Astrocyte (in vitro differentiated cells and primary cell): ENCODE measurements around the gene SLC52A3. TPM values are rescaled to one million over a fixed set of nuclear protein-coding genes. Genes with fewer than 3 reads are reported as not detected.

Experiments used
- DNase-seq: peaks from one replicate; pipeline ENCODE4 v3.0.0-alpha.2; 2010; ENCODE audit warnings: low read depth
- FAIRE-seq: peaks from 2 replicates; lab custom pipeline; 2011; peaks lifted over from hg19 to GRCh38; lab: Jason Lieb, UNC
- H2AFZ ChIP-seq: 2 replicates; pipeline ENCODE4 v1.6.0; 2012; ENCODE audit warnings: low read depth, low read length, inconsistent platforms
- H3K27ac ChIP-seq: 2 replicates; pipeline ENCODE4 v1.5.1; 2011; ENCODE audit warnings: low read depth, low read length, inconsistent platforms
- H3K27me3 ChIP-seq: 2 replicates; pipeline ENCODE4 v1.6.0; 2011; ENCODE audit warnings: low read length, inconsistent platforms; ENCODE audit not compliant: insufficient read depth
- H3K36me3 ChIP-seq: 2 replicates; pipeline ENCODE4 v1.5.1; 2011; ENCODE audit warnings: low read length, inconsistent platforms; ENCODE audit not compliant: insufficient read depth
- H3K4me1 ChIP-seq: 2 replicates; pipeline ENCODE4 v1.5.1; 2011; ENCODE audit warnings: low read length, inconsistent platforms; ENCODE audit not compliant: insufficient read depth
- H3K4me2 ChIP-seq: 2 replicates; pipeline ENCODE4 v1.6.0; 2012; ENCODE audit warnings: low read length, inconsistent platforms
- H3K4me3 ChIP-seq: 2 replicates; pipeline ENCODE4 v1.5.1; 2011; ENCODE audit warnings: low read depth, mild to moderate bottlenecking, low read length, inconsistent platforms; ENCODE audit not compliant: insufficient read depth
- H3K79me2 ChIP-seq: 2 replicates; pipeline ENCODE4 v1.6.0; 2012; ENCODE audit warnings: mild to moderate bottlenecking, low read length, inconsistent platforms; ENCODE audit not compliant: insufficient read depth
- H3K9ac ChIP-seq: 2 replicates; pipeline ENCODE4 v1.6.0; 2012; ENCODE audit warnings: mild to moderate bottlenecking, low read length, inconsistent platforms
- H3K9me3 ChIP-seq: 2 replicates; pipeline ENCODE4 v1.5.1; 2012; ENCODE audit warnings: low read depth, mild to moderate bottlenecking, low read length, inconsistent platforms; ENCODE audit not compliant: insufficient read depth
- H4K20me1 ChIP-seq: 2 replicates; pipeline ENCODE4 v1.6.0; 2012; ENCODE audit warnings: low read length, inconsistent platforms; ENCODE audit not compliant: insufficient read depth
- H3K27ac Mint-ChIP-seq: one replicate; pipeline ENCODE4 v1.8.0; 2021; ENCODE audit warnings: mild to moderate bottlenecking, mixed read lengths; ENCODE audit not compliant: unreplicated experiment
- H3K27me3 Mint-ChIP-seq: one replicate; pipeline ENCODE4 v1.8.0; 2021; ENCODE audit warnings: low read depth, mixed read lengths; ENCODE audit not compliant: unreplicated experiment
- H3K36me3 Mint-ChIP-seq: one replicate; pipeline ENCODE4 v1.8.0; 2021; ENCODE audit warnings: low read depth, mixed read lengths; ENCODE audit not compliant: unreplicated experiment
- H3K4me1 Mint-ChIP-seq: one replicate; pipeline ENCODE4 v1.8.0; 2021; ENCODE audit warnings: low read depth, mixed read lengths; ENCODE audit not compliant: unreplicated experiment
- H3K4me3 Mint-ChIP-seq: one replicate; pipeline ENCODE4 v1.8.0; 2021; ENCODE audit warnings: mild to moderate bottlenecking, moderate library complexity, mixed read lengths; ENCODE audit not compliant: unreplicated experiment
- H3K9me3 Mint-ChIP-seq: one replicate; pipeline ENCODE4 v1.8.0; 2021; ENCODE audit warnings: mild to moderate bottlenecking, mixed read lengths; ENCODE audit not compliant: unreplicated experiment
- EZH2 ChIP-seq: IDR thresholded peaks from 2 replicates; pipeline ENCODE4 v1.6.1; 2012; ENCODE audit warnings: mild to moderate bottlenecking, low read length, inconsistent platforms; ENCODE audit not compliant: insufficient read depth
- total RNA-seq: library from RNA; stranded (reverse); gene quantifications from 2 replicates; pipeline ENCODE4 v1.2.1, GENCODE V29; 2021
- TF ChIP-seq, protein P1 (sequence below): IDR thresholded peaks from 2 replicates; pipeline ENCODE4 v1.5.1; 2011; ENCODE audit warnings: low read depth, mild to moderate bottlenecking, inconsistent platforms, low read length, moderate library complexity; ENCODE audit not compliant: insufficient read depth

The SLC52A3 gene
- total RNA-seq, 1 donor from 2014 or later, result 0.09 TPM

DNA sequence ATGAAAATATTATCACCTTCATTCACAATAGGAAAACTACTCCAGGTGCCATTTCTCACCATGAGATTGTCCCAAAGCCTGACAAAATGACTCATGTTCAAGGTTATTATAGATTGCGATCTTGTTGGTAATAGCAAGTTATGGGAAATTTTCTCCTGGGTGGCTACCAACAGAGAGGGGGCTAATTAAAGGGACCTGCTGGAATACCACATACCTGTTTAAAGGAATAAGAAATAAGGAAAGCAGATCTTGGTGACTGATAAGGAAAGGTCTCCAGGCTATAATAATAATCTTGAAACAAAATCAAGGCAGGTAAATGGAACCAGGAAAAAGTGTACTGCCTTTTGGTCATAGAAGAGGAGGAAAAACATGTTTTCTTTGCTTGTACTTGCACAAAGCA is 1.4 kb downstream of the SLC52A3 start:
- H3K79me2 ChIP-seq, result no peaks in the 10 kb centered on the region
- FAIRE-seq, result no peak
- H3K27me3 Mint-ChIP-seq, result peaks cover 29% of the 10 kb centered on the region
- no peaks in the 10 kb centered on the region for H3K4me1 ChIP-seq
- H3K36me3 ChIP-seq, result no peaks in the 10 kb centered on the region
- H2AFZ ChIP-seq, result no peak overlapping the region
- H4K20me1 ChIP-seq, result no peaks in the 10 kb centered on the region
- no peak for DNase-seq
- H3K27me3 ChIP-seq, result no peaks in the 10 kb centered on the region
- H3K27ac Mint-ChIP-seq, result no peak overlapping the region
- H3K4me2 ChIP-seq, result no peak overlapping the region
- H3K4me3 ChIP-seq, result no peak overlapping the region
- no peak overlapping the region for H3K27ac ChIP-seq
- no peaks in the 10 kb centered on the region for H3K36me3 Mint-ChIP-seq
- no peaks in the 10 kb centered on the region for H3K9me3 ChIP-seq
- TF ChIP-seq, protein P1, sequence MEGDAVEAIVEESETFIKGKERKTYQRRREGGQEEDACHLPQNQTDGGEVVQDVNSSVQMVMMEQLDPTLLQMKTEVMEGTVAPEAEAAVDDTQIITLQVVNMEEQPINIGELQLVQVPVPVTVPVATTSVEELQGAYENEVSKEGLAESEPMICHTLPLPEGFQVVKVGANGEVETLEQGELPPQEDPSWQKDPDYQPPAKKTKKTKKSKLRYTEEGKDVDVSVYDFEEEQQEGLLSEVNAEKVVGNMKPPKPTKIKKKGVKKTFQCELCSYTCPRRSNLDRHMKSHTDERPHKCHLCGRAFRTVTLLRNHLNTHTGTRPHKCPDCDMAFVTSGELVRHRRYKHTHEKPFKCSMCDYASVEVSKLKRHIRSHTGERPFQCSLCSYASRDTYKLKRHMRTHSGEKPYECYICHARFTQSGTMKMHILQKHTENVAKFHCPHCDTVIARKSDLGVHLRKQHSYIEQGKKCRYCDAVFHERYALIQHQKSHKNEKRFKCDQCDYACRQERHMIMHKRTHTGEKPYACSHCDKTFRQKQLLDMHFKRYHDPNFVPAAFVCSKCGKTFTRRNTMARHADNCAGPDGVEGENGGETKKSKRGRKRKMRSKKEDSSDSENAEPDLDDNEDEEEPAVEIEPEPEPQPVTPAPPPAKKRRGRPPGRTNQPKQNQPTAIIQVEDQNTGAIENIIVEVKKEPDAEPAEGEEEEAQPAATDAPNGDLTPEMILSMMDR, result no peak
- no peak for TF ChIP-seq EZH2
- no peak overlapping the region for H3K4me3 Mint-ChIP-seq
- peaks cover 5% of the 10 kb centered on the region for H3K4me1 Mint-ChIP-seq
- H3K9ac ChIP-seq, result no peak overlapping the region
- no peaks in the 10 kb centered on the region for H3K9me3 Mint-ChIP-seq

GRCh38 chr20:764255-764654 is 4.0 kb downstream of the SLC52A3 start:
- Mint-ChIP-seq H3K9me3 (no peaks in the 10 kb centered on the region), H3K27ac (no peak overlapping the region), H3K36me3 (peaks cover 2% of the 10 kb centered on the region), H3K27me3 (peaks cover 45% of the 10 kb centered on the region), H3K4me3 (no peak overlapping the region), H3K4me1 (no peaks in the 10 kb centered on the region)
- Histone ChIP-seq H3K4me1 (no peaks in the 10 kb centered on the region), H3K4me2 (no peak overlapping the region), H3K79me2 (no peaks in the 10 kb centered on the region), H2AFZ (no peak overlapping the region), H3K36me3 (no peaks in the 10 kb centered on the region), H3K9ac (no peak overlapping the region), H3K9me3 (no peaks in the 10 kb centered on the region), H3K27ac (no peak overlapping the region), H3K4me3 (no peak overlapping the region), H4K20me1 (no peaks in the 10 kb centered on the region), H3K27me3 (no peaks in the 10 kb centered on the region)
- DNase-seq (no peak), FAIRE-seq (no peak)
- TF ChIP-seq, protein P1, result no peak
- no peak for TF ChIP-seq EZH2

GRCh38 chr20:761418-762381 is 6.6 kb downstream of the SLC52A3 start:
- Histone ChIP-seq H3K9me3 (no peaks in the 10 kb centered on the region), H3K36me3 (no peaks in the 10 kb centered on the region), H3K4me2 (no peak overlapping the region), H3K79me2 (no peaks in the 10 kb centered on the region), H3K9ac (no peak overlapping the region), H3K27ac (no peak overlapping the region), H4K20me1 (no peaks in the 10 kb centered on the region), H3K4me1 (no peaks in the 10 kb centered on the region), H3K27me3 (no peaks in the 10 kb centered on the region), H2AFZ (no peak overlapping the region), H3K4me3 (no peak overlapping the region)
- FAIRE-seq, result no peak
- Mint-ChIP-seq H3K36me3 (peaks cover 2% of the 10 kb centered on the region), H3K4me1 (no peaks in the 10 kb centered on the region), H3K27ac (no peak overlapping the region), H3K27me3 (peaks cover 62% of the 10 kb centered on the region), H3K4me3 (no peak overlapping the region), H3K9me3 (no peaks in the 10 kb centered on the region)
- no peak for DNase-seq
- TF ChIP-seq, protein P1, result no peak
- TF ChIP-seq EZH2, result no peak
